Muscle of arm (tissue), 12 donors: Measurements from ENCODE around the gene DDX24. TPM values are rescaled to one million over a fixed set of nuclear protein-coding genes. Genes with fewer than 3 reads are reported as not detected.
"Not testable (repeated sequence)": the region's sequence is repeated elsewhere in the genome, so short reads cannot be mapped to it uniquely, and the experiment has no call there.

Source experiments
- DNase-seq: peaks from one replicate; pipeline ENCODE4 v3.0.0-alpha.2; 2013
- polyA plus RNA-seq, 12 donors: library from polyadenylated mRNA; unstranded; fragments of 120-200 nt; gene quantifications; one replicate each; pipeline ENCODE4 v1.2.1, GENCODE V29; 2013; ENCODE audit not compliant: insufficient read length in 12 of 12

The DDX24 gene
- polyA plus RNA-seq, 12 donors = 86.0 to 163 (median 93.9) TPM; not detected in 1

DNA sequence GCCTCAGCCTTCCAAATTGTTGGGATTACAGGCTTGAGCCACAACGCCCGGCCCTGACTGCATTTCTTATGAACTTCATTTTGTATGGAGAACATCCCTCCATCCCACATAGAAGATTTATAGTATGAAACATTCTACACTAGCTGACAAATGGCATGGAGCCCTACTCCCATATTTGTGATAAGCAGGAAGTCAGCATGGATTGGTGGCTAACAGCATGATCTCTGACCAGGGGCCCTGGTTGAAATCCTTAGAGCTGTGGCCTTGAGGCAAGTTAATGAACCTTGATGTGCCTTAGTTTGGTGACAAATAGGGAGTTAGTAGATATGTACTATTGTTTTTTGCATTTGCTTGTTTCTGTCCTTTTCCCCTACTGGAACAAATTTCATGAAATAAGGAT is 12.4 kb upstream of the DDX24 start:
- no peak for DNase-seq

DNA sequence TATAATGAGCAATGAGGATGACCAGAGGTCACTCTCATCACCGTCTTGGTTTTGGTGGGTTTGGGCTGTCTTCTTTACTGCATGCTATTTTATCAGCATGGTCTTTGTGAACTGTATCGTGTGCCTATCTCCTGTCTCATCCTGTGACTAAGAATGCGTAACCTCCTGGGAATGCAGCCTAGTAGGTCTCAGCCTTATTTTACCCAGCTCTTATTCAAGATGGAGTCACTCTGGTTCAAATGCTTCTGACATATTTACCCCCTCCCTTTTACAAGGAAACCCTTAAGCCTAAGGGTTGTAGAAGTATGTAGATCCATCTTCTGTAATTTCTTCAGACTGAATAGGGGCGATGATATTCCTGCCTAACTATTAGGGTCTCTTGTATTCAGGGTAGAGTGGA is 8.5 kb upstream of the DDX24 start:
- no peak for DNase-seq

DNA sequence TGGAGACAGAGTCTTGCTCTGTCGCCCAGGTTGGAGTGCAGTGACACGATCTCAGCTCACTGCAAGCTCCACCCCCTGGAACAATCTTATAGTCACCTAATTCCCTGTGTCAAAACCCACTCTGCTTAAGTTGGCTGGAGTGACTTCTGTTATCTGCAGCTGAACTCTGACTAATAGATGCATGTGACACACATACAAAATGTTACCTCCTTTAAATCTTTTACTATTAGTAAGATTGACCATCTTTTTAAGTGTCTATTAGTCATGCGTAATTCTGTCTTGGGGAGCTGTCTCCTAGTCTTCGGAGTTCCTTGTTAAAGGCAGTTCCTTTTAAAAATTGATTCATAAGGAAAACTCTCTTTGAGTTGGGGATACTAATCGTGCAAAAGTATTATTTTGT is 7.5 kb upstream of the DDX24 start:
- no peak for DNase-seq

DNA sequence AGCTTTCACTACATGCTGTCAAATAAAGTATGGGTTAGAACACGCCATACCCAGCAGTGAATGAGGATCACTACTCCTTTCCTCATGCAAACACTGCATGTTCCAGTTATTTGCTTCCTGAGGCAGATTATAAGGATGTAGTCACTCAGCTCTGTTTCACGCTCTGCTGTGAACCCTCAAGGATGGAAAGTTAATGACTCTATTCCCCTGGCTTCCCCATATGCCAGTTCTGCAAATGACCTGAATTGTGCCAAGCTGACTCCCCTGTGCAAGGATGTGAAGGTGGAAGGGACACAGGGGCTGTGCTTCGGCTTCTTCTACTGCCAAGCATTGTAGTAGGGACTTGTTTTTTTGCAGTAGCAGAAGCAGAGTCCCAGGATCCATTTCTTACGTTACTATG is 6.9 kb upstream of the DDX24 start:
- no peak for DNase-seq

DNA sequence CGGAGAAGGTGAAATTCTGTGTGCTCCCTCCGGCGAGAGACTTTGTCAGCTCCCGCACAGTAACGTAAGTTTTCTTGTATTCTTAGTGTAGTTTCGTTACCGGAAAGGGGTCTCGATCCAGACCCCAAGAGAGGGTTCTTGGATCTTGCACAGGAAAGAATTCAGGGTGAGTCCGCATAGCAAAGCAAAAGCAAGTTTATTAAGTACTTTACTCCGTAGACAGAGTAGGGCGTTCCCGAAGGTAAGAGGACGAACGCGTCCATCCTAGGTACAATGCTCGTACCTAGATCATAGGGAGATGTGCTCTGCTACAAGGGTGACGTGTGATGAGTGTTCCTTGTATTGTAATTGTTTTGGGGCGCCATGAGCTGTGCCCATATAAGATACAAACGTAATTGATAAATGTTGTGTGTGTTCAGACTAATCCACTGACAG is 401 bp upstream of the DDX24 start:
- DNase-seq = no peak

DNA sequence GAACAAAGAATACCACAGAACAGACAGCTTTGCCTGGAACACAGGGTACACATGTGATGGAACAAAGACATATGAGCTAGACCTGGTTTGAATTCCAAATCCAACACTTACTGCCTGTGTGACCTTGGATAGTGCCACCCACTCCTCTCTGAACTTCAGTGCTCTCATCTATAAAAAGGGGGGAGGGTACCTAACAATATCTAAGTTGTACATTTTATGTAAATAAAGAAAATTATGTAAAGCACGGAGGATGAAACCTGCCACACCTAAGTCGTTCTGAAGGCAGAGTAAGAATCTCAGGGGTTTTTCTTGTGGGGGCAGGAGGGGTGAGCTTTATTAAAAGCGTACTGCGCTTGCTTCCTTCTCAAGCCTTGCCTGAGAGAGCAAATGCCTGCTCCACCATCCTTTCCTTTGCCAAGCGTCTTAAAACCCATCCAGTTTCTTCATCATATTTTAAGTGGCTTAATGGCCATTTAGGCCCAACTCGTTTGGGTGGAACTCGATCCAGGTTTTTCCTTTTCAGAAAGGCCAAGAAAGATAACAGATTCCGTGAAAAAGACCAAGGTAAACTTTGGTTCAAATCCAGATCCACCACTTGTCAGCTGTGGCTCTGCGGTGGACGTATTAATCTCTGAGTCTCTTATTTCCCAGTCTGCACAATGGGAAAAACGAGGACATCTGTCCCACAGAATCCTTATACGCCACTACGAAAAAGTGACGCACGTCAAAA is 946 bp downstream of the DDX24 start:
- peak; percentile 56 for DNase-seq

DNA sequence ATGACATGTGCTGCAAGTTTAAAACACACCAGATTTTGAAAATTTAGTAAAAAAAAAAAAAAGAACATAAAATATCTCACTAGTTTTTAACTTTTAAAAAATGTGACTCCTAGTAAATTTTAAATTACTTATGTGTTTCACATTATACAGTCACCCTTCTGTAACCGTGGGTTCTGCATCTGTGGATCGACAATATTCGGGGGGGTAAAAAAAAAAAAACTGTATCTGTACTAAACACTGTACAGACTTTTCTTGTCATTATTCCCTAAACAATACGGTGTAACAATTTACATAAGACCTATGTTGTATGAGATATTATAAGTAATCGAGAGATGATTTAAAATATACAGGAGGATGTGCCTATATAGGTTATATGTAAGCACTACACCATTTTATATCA is 3.2 kb downstream of the DDX24 start:
- no peak for DNase-seq

DNA sequence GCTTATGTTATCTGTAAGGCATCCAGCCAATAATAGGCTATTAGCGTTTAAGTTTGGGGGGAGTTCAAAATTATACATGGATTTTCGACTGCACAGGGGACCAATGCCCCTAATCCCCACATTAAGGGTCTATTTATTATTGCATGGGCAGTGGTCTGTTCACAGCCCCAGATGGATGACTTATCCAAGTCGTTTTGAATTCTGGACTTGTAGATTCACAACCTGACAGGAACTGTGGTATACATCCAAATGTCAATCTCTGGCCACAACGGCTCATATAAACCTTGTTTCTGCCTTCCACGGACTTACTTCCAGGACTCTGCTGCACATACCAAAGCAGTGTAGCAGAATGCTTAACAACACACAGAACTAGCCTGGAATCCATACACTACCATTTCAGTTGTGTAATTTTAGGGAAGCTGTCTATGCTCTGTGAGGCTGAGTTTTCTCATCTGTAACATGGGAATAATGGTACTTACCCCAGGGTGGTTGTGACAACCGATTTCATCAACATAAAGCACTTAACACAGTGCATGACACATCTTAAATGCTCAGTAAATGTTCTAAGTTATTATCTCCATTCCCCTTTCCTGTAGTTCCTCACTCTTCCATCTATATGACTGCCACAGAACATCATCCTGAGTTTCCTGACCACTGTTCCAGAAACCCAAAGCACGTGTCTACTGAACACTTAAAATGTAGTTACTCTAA is 3.7 kb downstream of the DDX24 start:
- no peak for DNase-seq

DNA sequence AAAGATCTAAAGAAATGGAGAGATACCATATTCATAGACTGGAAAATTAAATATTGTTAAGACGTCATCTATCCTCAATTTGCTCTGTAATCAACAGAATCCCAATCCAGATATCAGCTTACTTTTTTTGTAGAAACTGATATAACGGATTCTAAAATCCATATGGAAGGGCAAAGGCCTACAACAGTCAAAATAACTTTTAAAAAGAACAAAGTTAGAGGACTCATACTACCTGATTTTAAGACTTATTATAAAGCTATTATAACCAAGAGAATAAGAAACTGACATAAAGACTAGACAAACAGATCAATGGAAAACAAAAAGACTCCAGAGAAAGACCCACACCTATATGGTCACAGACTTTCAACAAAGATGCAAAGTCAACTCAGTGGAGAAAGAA is 6.0 kb downstream of the DDX24 start:
- DNase-seq = no peak

DNA sequence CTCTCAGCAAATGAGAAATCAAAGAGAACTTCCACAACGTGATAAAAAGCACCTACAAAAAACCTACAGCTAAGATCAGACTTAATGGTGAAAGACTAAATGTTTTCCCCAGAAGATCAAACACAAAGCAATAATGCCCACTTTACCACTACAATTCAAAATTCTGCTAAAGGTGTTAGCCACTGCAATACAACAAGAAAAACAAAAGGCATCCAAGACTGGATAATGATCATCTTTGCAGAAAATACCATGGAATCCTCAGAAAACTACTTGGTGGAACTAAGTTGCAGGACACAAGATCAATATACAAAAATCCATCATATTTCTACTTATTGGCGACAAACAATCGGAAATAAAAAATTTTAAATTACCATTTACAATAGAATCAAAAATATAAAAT is 6.5 kb downstream of the DDX24 start:
- no peak for DNase-seq

DNA sequence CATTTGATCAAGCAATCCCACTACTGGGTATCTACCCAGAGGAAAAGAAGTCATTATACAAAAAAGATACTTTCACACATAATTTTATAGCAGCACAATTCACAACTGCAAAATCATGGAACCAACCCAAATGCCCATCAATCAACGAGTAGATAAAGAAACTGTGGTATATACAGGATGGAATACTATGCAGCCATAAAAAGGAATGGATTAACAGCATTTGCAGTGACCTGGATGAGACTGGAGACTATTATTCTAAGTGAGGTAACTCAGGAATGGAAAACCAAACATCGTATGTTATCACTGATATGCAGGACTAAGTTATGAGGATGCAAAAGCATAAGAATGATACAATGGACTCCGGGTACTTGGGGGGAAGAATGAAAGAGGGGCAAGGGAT is 8.9 kb downstream of the DDX24 start:
- DNase-seq = not testable (repeated sequence)

DNA sequence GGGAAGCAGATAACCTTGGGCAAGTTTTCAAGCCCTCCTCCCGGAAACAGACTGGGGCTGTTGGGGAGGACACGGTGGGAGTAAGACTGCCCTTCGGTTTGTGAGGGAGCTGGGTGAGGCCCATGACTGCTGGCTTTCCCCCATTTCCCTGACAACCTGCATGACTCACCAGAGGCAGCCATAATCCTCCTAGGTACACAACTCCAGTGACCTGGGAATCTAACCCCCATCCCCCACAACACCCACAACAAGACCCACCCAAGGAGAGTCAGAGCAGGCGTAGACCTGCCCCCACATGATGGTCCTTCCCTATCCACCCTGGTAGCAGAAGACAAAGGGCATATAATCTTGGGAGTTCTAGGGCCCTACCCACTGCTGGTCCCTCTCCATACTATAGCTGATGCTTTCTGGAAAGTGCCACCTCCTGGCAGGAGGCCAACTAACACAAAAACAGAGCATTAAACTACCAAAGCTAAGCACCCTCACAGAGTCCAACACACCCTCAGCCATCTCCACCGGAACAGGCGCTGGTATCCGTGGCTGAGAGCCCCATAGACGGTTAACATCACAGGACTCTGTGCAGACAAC is 14.8 kb downstream of the DDX24 start:
- no peak for DNase-seq

DNA sequence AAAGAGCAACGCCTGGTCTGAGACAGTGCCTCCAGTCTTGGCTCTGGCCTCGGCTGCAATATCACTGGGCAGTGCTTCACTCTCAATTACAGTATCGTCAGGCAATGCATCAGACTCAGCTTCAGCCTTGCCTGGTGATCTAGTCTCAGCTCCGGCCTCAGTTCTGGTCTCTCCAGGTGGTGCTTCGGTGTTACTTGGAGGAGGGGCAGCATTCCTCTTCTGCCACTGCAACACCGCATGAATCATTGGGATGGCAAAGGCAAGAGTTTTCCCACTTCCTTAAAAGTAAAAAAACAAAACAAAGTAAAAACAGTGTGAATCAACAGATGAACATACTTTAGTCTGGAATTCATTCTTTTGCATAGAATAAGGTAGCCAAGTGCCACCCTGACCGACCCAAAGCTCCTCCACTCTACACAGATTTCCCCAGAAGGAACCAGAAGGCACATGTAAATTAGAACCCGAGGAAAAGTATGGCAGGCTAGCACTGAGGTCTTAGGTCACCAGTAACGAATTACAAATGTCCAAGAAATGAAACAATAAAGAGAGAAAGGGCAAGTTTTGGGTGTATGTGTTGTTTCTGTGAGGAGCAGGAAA is 18.6 kb downstream of the DDX24 start:
- DNase-seq = no peak

DNA sequence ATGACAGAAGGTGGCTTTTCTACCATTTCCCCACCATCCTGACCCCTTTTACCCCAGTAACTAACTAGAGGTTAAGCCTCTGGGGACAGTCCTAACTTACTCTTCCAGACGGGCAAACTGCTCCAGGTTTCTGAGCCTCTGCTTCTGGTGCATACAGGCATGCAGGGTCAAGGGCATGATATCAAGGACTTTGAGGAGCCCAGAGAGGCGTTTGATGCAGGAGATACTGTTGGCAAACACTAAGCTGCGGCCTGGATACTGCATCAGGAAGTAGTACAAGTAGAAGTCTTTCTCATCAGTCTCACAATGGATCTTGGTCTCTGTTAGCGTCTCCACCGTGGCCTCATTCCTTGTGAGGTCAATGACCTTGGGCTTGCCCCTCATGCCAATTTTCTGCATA is 21.0 kb downstream of the DDX24 start:
- DNase-seq = no peak

DNA sequence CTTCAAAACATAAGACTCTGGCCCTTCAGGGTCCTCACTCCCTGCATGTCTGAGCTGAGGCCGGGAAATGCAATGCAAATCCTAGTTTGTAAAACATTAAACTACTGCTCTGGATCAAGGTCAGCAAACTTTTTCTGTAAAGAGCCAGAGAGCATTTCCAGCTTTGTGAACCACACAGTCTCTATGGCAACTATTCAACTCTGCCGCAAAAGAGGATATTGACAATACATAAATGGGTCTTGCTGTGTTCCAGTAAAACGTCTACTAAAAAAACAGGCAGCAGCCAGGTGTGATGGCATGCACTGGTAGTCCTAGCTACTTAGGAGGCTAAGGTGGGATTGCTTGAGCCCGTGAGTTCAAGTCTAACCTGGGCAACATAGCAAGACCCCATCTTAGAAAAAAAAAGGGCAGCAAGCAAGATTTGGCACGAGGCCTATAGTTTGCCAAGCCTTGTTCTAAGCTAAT is 22.3 kb downstream of the DDX24 start:
- DNase-seq = no peak

DNA sequence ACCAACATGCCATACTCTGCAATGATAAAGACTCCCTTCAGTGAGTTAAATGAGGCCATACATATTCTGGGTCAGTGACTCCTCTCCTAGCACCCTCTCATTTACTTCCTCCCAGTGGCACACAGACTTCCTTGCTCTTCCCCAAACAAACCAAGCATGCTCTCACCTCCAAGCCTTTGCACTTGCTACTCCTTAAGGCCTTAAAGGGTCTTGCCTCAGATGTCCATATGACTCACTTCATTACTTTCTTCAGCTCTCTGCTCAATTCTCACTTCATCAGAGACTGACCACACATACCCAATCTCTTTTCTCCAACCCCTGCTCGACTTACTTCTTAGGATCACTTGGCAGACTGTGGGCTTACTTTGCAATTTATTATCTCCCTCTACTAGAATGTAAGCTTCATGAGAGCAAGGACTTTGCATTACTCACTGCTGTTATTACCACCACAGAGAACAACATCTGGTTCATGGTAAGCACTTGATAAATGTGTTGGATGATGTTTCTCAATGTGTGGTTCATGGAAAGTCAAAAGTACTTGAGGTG is 22.8 kb downstream of the DDX24 start:
- DNase-seq = no peak

DNA sequence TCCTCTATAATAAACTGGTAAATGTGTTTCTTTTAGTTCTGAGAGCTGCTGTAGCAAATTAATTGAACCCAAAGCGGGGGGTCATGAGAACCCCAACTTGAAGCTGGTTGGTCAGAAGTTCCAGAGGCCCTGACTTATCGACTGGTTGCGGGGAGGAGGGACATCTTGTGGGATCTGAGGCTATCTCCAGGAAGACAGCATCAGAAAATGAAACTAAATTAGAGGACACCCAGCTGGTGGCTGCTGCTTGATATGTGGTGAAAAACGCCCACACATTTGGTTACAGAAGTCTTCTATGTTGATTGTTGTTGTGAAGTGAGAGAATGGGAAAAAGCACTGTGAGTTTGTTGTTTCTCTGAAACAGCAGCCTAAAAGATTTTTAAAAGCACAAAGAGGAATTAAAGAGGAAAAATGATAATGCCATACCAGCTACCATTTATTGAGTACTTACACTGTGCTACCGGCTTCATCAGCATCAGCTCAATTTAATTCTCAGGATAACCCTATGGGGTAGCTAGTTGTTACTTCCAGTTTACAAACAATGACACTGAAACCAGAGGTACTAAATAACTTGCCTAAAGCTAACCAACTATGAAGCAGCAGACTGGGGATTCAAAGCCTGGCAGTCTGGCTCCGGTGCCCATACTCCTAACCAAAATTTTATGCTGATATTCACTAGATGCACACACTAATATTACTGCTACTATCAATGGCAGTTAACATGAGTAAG is 24.3 kb downstream of the DDX24 start:
- no peak for DNase-seq

DNA sequence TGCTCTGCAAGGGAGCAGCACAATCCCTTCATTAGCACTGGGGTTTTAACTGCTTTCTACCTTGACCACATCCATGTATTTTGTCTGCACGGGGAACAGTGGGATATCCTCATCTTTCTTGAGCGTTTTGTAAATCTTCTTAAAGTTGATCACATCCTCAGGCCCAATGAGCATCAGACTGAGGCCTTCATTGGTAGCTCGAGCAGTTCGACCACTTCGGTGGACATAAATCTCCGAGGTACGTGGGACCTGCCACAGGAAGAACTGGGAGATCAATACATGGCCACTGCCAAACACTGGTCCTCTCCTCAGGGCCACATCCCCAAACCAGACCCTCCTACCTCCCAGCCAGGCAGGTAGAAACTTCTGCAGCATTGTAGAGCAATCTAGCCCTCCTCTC is 26.1 kb downstream of the DDX24 start:
- DNase-seq = no peak

DNA sequence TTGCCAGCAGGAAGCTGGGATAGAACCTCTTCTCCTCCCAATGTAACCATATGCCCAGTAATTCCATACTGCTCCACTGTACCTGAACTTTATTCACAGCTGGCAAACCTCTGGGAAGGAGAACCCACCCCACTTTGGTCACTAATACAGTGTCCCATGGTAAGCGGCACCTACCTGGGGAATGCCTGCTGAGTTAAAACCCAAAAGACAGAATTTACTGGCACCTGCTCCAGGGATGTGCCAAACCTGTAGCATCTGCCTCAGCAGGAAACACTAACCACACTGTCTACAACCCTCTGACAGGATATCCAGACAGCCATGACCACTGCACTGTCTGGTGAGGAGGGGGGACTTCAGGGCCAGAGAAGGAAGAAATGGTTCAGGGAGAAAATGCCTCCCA is 26.6 kb downstream of the DDX24 start:
- DNase-seq = no peak

DNA sequence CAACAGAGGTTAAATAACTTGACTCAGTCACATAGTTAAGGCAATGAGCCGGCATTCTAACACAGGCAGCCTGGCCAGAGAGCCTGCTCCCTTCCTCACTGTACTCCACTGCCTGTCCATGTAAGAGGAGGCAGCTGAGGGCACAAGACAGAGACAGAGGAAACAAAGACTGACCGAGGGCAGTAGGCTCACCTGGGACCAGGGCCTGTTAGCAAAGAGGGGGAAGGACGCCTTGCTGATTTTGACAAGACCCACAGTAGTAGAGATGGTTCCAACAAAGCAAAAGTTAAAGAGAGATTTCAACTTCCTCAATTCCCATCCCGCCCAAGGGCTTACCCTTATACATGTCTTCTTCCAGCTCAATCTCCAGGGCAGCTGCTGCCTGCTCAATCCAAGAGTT is 28.3 kb downstream of the DDX24 start:
- no peak for DNase-seq

DNA sequence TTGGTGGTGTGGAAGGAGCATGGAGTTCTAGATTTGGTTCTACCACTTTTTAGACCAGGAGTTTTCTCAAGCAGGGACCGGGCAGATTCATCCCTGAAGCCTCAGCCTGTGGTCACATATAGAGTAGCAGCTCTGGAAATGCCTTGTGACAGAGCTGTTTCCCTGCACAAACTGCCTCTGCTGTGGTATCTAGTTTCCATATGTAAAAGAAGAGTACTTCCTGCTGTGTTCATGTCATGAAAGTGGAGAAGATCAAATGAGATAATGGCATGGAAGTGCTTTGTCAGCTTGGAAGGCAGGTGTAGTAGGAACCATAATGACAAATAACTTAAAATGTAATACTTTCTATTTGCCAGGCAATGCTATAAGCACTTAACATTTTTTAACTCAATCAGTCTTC is 28.8 kb downstream of the DDX24 start:
- DNase-seq = no peak

DNA sequence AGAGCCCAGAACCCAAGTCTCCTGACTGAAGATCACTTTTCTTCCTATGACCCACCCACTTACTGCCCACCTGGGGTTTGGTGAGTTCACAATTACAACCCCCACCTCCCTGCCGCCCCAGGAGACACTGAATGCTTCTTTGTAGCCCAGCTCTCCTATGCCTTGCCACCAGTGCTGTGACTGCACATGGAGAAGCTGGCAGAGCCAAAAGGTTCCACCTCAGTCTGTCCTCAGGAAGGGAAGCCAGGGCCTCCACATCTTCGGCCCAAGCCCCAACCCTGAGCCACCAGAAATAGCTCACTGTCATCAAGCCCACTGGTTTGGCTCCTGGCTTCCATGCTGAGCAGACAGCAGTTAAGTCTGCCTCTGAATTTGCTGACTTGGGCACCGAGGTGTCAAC is 29.2 kb downstream of the DDX24 start:
- DNase-seq = no peak
